K562 (cell line): Measurements from ENCODE around the gene KIAA1958. TPM values are rescaled to one million over a fixed set of nuclear protein-coding genes. Genes with fewer than 3 reads are reported as not detected.

ENCODE experiments used
- DMBX1 ChIP-seq: fragments of 250-450 bp; sonication (Bioruptor Pico); IDR thresholded peaks from 2 replicates; pipeline ENCODE4 v1.8.0; 2022; ENCODE audit warnings: inconsistent platforms, mild to moderate bottlenecking, moderate library complexity, borderline replicate concordance
- HCFC1 ChIP-seq: IDR thresholded peaks from 2 replicates; pipeline ENCODE4 v1.6.1; 2012; ENCODE audit warnings: low read depth, low read length, improper control_type of control experiment
- HDAC2 ChIP-seq: fragments of 450-650 bp; IDR thresholded peaks from 2 replicates; pipeline ENCODE4 v1.6.1; 2016; ENCODE audit warnings: mild to moderate bottlenecking
- LARP7 ChIP-seq: fragments of 450-650 bp; IDR thresholded peaks from 2 replicates; pipeline ENCODE4 v1.6.1; 2016
- RBFOX2 ChIP-seq: fragments of 200-400 bp; formaldehyde crosslinking; IDR thresholded peaks from 2 replicates; pipeline ENCODE4 v1.6.1; 2017; ENCODE audit warnings: low read depth, mild to moderate bottlenecking, low read length, moderate library complexity
- RBM17 ChIP-seq: fragments of 200-400 bp; formaldehyde crosslinking; IDR thresholded peaks from 2 replicates; pipeline ENCODE4 v1.6.1; 2017; ENCODE audit warnings: low read depth, mild to moderate bottlenecking, low read length, borderline replicate concordance
- STAT5B ChIP-seq: fragments of 250-450 bp; sonication (Bioruptor Pico); IDR thresholded peaks from 2 replicates; pipeline ENCODE4 v1.8.0; 2021; ENCODE audit warnings: mild to moderate bottlenecking, inconsistent platforms
- ZC3H4 ChIP-seq: sonication (generic); formaldehyde crosslinking; IDR thresholded peaks from 2 replicates; pipeline ENCODE4 v1.9.0; 2021; ENCODE audit warnings: missing genetic modification reagents, borderline replicate concordance
- ZNF561 ChIP-seq: fragments of 450-650 bp; formaldehyde crosslinking; conservative IDR thresholded peaks from 2 replicates; pipeline ENCODE4 v1.4.0; 2020; ENCODE audit warnings: mild to moderate bottlenecking, moderate library complexity
- ZNF584 ChIP-seq: fragments of 200-800 bp; sonication (Bioruptor generic); IDR thresholded peaks from 2 replicates; pipeline ENCODE4 v1.6.1; 2016; ENCODE audit warnings: low read depth, mild to moderate bottlenecking, missing genetic modification characterization, missing compliant biosample characterization
- ZZZ3 ChIP-seq: fragments of 450-650 bp; IDR thresholded peaks from 2 replicates; pipeline ENCODE4 v1.6.1; 2016; ENCODE audit warnings: antibody characterized with exemption, mild to moderate bottlenecking, moderate library complexity
- polyA plus RNA-seq, 8 experiments: library from polyadenylated mRNA; depleted of rRNA in 4 of 8; stranded (reverse) in 5 of 8; unstranded in 3 of 8; fragments of >200 nt; fragmentation: Nextera tagmentation in 2 of 8; fragmentation: Illumina TruSeq in 1 of 8; extraction: Ambion mirVana in 2 of 8; extraction: Trizol in 1 of 8; gene quantifications; 2 replicates each; pipeline versions ENCODE4 v1.2.1 to v1.2.3, GENCODE V29; 2011 to 2014; ENCODE audit warnings: inconsistent platforms in 1 of 8, missing spikeins in 1 of 8
- total RNA-seq, 7 experiments: library from RNA; depleted of rRNA in 6 of 7; stranded (reverse); fragments of >200 nt in 6 of 7; fragmentation: Illumina TruSeq in 2 of 7; extraction: Trizol in 2 of 7; gene quantifications; 2 replicates each; pipeline versions ENCODE4 v1.2.1 to v1.2.3, GENCODE V29; 2011 to 2021; ENCODE audit warnings: low replicate concordance in 1 of 7
- TF ChIP-seq, protein P1 (sequence below): fragments of 250-450 bp; sonication (Bioruptor Pico); IDR thresholded peaks from 2 replicates; pipeline ENCODE4 v1.4.0; 2020
- TF ChIP-seq, protein P2 (sequence below): sonication (generic); formaldehyde crosslinking; IDR thresholded peaks from 2 replicates; pipeline ENCODE4 v1.9.0; 2022; ENCODE audit warnings: mild to moderate bottlenecking, missing genetic modification reagents
- TF ChIP-seq, protein P3 (sequence below): fragments of 450-650 bp; IDR thresholded peaks from 2 replicates; pipeline ENCODE4 v1.6.1; 2018; ENCODE audit not compliant: partially characterized antibody
- TF ChIP-seq, protein P4 (sequence below): sonication (generic); formaldehyde crosslinking; IDR thresholded peaks from 2 replicates; pipeline ENCODE4 v1.8.1; 2022; ENCODE audit warnings: missing genetic modification reagents

The KIAA1958 gene
- total and polyA plus RNA-seq, 9 of the 15 experiments (the other 6 are each of a cell fraction or from before 2014, with no cell fraction given), result 1.1 to 16.0 (median 10.1) TPM

DNA sequence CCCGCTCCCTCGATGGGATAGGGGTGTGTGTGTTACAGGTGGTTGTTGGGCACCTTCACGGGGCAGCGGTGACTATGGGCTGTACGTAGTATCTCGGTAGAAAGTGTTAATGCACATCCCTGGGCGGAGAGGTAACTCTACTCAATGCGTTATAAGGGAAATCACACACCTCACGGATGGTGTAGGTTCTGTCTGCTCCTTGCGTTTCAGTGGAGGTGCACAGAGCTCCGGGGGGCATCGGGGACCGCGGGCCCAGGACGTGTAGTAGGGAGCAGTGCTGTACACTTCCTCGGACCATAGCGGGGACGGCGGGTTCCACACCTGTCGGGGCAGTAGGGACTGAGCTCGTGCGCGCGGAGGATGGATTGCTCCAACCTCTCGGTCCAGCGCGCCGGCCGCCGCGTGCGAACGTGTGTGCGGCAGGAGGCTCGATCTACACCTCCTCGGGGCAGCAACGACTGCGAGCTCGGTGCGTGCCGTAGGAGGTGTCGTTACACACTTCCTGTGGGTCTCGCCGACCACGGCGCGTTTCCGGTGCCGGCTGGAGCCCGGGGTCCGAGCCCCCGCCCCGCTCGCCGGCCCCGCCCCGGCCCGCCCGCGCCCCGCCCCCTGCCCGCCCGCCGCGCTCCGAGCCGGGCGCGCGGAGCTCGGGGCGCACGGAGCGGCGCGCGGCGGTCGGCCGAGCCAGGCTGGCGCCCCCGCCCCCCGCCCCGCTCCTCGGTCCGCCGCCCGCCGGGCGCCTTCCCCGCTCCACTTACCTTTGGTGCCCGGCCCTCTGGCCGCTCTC is at the start of gene KIAA1958 (continued):
- TF ChIP-seq, protein P1, sequence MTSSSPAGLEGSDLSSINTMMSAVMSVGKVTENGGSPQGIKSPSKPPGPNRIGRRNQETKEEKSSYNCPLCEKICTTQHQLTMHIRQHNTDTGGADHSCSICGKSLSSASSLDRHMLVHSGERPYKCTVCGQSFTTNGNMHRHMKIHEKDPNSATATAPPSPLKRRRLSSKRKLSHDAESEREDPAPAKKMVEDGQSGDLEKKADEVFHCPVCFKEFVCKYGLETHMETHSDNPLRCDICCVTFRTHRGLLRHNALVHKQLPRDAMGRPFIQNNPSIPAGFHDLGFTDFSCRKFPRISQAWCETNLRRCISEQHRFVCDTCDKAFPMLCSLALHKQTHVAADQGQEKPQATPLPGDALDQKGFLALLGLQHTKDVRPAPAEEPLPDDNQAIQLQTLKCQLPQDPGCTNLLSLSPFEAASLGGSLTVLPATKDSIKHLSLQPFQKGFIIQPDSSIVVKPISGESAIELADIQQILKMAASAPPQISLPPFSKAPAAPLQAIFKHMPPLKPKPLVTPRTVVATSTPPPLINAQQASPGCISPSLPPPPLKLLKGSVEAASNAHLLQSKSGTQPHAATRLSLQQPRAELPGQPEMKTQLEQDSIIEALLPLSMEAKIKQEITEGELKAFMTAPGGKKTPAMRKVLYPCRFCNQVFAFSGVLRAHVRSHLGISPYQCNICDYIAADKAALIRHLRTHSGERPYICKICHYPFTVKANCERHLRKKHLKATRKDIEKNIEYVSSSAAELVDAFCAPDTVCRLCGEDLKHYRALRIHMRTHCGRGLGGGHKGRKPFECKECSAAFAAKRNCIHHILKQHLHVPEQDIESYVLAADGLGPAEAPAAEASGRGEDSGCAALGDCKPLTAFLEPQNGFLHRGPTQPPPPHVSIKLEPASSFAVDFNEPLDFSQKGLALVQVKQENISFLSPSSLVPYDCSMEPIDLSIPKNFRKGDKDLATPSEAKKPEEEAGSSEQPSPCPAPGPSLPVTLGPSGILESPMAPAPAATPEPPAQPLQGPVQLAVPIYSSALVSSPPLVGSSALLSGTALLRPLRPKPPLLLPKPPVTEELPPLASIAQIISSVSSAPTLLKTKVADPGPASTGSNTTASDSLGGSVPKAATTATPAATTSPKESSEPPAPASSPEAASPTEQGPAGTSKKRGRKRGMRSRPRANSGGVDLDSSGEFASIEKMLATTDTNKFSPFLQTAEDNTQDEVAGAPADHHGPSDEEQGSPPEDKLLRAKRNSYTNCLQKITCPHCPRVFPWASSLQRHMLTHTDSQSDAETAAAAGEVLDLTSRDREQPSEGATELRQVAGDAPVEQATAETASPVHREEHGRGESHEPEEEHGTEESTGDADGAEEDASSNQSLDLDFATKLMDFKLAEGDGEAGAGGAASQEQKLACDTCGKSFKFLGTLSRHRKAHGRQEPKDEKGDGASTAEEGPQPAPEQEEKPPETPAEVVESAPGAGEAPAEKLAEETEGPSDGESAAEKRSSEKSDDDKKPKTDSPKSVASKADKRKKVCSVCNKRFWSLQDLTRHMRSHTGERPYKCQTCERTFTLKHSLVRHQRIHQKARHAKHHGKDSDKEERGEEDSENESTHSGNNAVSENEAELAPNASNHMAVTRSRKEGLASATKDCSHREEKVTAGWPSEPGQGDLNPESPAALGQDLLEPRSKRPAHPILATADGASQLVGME (CRISPR knock-in tag), result peak; percentile 92
- TF ChIP-seq, protein P2, sequence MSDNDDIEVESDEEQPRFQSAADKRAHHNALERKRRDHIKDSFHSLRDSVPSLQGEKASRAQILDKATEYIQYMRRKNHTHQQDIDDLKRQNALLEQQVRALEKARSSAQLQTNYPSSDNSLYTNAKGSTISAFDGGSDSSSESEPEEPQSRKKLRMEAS, result peak; percentile 100
- no peak for TF ChIP-seq LARP7
- TF ChIP-seq, protein P3, sequence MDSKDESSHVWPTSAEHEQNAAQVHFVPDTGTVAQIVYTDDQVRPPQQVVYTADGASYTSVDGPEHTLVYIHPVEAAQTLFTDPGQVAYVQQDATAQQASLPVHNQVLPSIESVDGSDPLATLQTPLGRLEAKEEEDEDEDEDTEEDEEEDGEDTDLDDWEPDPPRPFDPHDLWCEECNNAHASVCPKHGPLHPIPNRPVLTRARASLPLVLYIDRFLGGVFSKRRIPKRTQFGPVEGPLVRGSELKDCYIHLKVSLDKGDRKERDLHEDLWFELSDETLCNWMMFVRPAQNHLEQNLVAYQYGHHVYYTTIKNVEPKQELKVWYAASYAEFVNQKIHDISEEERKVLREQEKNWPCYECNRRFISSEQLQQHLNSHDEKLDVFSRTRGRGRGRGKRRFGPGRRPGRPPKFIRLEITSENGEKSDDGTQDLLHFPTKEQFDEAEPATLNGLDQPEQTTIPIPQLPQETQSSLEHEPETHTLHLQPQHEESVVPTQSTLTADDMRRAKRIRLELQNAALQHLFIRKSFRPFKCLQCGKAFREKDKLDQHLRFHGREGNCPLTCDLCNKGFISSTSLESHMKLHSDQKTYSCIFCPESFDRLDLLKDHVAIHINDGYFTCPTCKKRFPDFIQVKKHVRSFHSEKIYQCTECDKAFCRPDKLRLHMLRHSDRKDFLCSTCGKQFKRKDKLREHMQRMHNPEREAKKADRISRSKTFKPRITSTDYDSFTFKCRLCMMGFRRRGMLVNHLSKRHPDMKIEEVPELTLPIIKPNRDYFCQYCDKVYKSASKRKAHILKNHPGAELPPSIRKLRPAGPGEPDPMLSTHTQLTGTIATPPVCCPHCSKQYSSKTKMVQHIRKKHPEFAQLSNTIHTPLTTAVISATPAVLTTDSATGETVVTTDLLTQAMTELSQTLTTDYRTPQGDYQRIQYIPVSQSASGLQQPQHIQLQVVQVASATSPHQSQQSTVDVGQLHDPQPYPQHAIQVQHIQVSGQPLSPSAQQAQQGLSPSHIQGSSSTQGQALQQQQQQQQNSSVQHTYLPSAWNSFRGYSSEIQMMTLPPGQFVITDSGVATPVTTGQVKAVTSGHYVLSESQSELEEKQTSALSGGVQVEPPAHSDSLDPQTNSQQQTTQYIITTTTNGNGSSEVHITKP, result no peak
- no peak for TF ChIP-seq ZNF584
- no peak; the same call in 1 of the 2 replicates for TF ChIP-seq ZC3H4
- no peak for TF ChIP-seq ZNF561
- TF ChIP-seq HDAC2, result peak; percentile 91
- TF ChIP-seq DMBX1 (CRISPR knock-in tag), result peak; percentile 80
- peak; percentile 48 for TF ChIP-seq HCFC1
- TF ChIP-seq RBM17, result no peak
- TF ChIP-seq RBFOX2, result peak; percentile 96
- TF ChIP-seq, protein P4, sequence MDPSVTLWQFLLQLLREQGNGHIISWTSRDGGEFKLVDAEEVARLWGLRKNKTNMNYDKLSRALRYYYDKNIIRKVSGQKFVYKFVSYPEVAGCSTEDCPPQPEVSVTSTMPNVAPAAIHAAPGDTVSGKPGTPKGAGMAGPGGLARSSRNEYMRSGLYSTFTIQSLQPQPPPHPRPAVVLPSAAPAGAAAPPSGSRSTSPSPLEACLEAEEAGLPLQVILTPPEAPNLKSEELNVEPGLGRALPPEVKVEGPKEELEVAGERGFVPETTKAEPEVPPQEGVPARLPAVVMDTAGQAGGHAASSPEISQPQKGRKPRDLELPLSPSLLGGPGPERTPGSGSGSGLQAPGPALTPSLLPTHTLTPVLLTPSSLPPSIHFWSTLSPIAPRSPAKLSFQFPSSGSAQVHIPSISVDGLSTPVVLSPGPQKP (CRISPR knock-in tag), result peak; percentile 85; the same call in 1 of the 2 replicates
- no peak for TF ChIP-seq ZZZ3
- no peak for TF ChIP-seq STAT5B (CRISPR knock-in tag)
